Neutrophil (primary cell): Measurements from ENCODE around the gene C22orf31.

ENCODE experiments used
- H3K27ac ChIP-seq: fragments of 200-600 bp; sonication (generic); 2 replicates; pipeline ENCODE4 v1.5.1; 2016; ENCODE audit warnings: mild to moderate bottlenecking, moderate library complexity
- H3K27me3 ChIP-seq: fragments of 200-600 bp; sonication (generic); 2 replicates; pipeline ENCODE4 v1.6.0; 2016; ENCODE audit warnings: mild to moderate bottlenecking
- H3K36me3 ChIP-seq: fragments of 200-600 bp; sonication (generic); 2 replicates; pipeline ENCODE4 v1.5.1; 2017
- H3K4me1 ChIP-seq, 2 experiments: fragments of 200-600 bp in 1 of 2; sonication (generic) in 1 of 2; 1 replicate in 1 of 2; 2 replicates in 1 of 2; pipeline versions ENCODE4 v1.5.1 to v1.6.1; 2013 to 2016; ENCODE audit warnings: low read depth in 1 of 2, low read length in 1 of 2, mild to moderate bottlenecking in 1 of 2, moderate library complexity in 1 of 2; ENCODE audit not compliant: control insufficient read depth in 1 of 2, insufficient read depth in 1 of 2
- H3K4me3 ChIP-seq, 2 experiments: fragments of 200-600 bp in 1 of 2; sonication (generic) in 1 of 2; 1 replicate in 1 of 2; 2 replicates in 1 of 2; pipeline ENCODE4 v1.5.1; 2013 to 2016; ENCODE audit warnings: low read depth in 1 of 2, low read length in 1 of 2, mild to moderate bottlenecking in 1 of 2, moderate library complexity in 1 of 2
- H3K9me3 ChIP-seq: fragments of 200-600 bp; sonication (generic); 2 replicates; pipeline ENCODE4 v1.5.1; 2016
- CTCF ChIP-seq: fragments of 200-600 bp; sonication (generic); IDR thresholded peaks from 2 replicates; pipeline ENCODE4 v1.5.1; 2016; ENCODE audit warnings: antibody characterized with exemption

Gene C22orf31

GRCh38 chr22:29050457-29050856 is 11.2 kb downstream of the C22orf31 start:
- no peaks in the 10 kb centered on the region for H3K9me3 ChIP-seq
- no peak for TF ChIP-seq CTCF
- H3K27ac ChIP-seq, result no peak overlapping the region
- H3K36me3 ChIP-seq, result no peaks in the 10 kb centered on the region
- no peak overlapping the region for H3K4me3 ChIP-seq
- H3K4me1 ChIP-seq, result no peaks in the 10 kb centered on the region
- H3K27me3 ChIP-seq, result no peaks in the 10 kb centered on the region

- H3K27ac ChIP-seq, result no peak overlapping the region
- no peaks in the 10 kb centered on the region for H3K9me3 ChIP-seq
- no peaks in the 10 kb centered on the region for H3K36me3 ChIP-seq
- TF ChIP-seq CTCF, result no peak
- H3K4me1 ChIP-seq, result no peaks in the 10 kb centered on the region
- no peaks in the 10 kb centered on the region for H3K27me3 ChIP-seq
- no peak overlapping the region for H3K4me3 ChIP-seq
Measured at GRCh38 chr22:29049655-29050263, 11.9 kb downstream of the C22orf31 start.

- Histone ChIP-seq H3K36me3 (no peaks in the 10 kb centered on the region), H3K27ac (no peak overlapping the region), H3K4me3 (no peak overlapping the region), H3K9me3 (no peaks in the 10 kb centered on the region), H3K27me3 (no peaks in the 10 kb centered on the region), H3K4me1 (no peaks in the 10 kb centered on the region)
- TF ChIP-seq CTCF, result no peak
Measured at GRCh38 chr22:29048822-29049654, 12.6 kb downstream of the C22orf31 start.

GRCh38 chr22:29044657-29045176 is 16.9 kb downstream of the C22orf31 start:
- no peak overlapping the region for H3K27ac ChIP-seq
- no peak for TF ChIP-seq CTCF
- H3K36me3 ChIP-seq, result no peaks in the 10 kb centered on the region
- no peaks in the 10 kb centered on the region for H3K9me3 ChIP-seq
- H3K27me3 ChIP-seq, result no peaks in the 10 kb centered on the region
- peaks cover 0 to 3% of the 10 kb centered on the region in 2 experiments for H3K4me1 ChIP-seq
- H3K4me3 ChIP-seq, result no peak overlapping the region

- peaks cover 0 to 3% of the 10 kb centered on the region in 2 experiments for H3K4me1 ChIP-seq
- no peak overlapping the region for H3K27ac ChIP-seq
- no peaks in the 10 kb centered on the region for H3K27me3 ChIP-seq
- no peaks in the 10 kb centered on the region for H3K9me3 ChIP-seq
- TF ChIP-seq CTCF, result no peak
- H3K36me3 ChIP-seq, result no peaks in the 10 kb centered on the region
- no peak overlapping the region for H3K4me3 ChIP-seq
Measured at GRCh38 chr22:29043906-29044575, 17.6 kb downstream of the C22orf31 start.
